GOT3 (cell line): Measurements from ENCODE around the gene NKIRAS1.

Source experiments
- DNase-seq: peaks from one replicate; lab custom pipeline; 2025; ENCODE audit warnings: mixed read lengths; lab: John Stamatoyannopoulos, UW

NKIRAS1 gene

GRCh38 chr3:23916886-23917678, at the start of gene NKIRAS1, which contains the start of gene RPL15:
TSS of gene NKIRAS1 (minus strand) at chr3:23916990. CDS start at chr3:23910904, 6,086 bp downstream.
TSS of gene RPL15 (plus strand) at chr3:23917132. CDS start at chr3:23917860, 728 bp downstream.
- peak; percentile 86 for DNase-seq

- no peak for DNase-seq
These were observed 49.5 kb upstream of the NKIRAS1 start for GRCh38 chr3:23966328-23966727.

- no peak for DNase-seq
These were observed 47.9 kb upstream of the NKIRAS1 start for GRCh38 chr3:23964537-23965235.

- DNase-seq, result no peak
These were observed 45.1 kb upstream of the NKIRAS1 start for GRCh38 chr3:23961913-23962312.

GRCh38 chr3:23961066-23961465, 44.3 kb upstream of the NKIRAS1 start:
- no peak for DNase-seq

GRCh38 chr3:23960649-23961048, 43.9 kb upstream of the NKIRAS1 start:
- no peak for DNase-seq

- no peak for DNase-seq
These were observed 42.5 kb upstream of the NKIRAS1 start for GRCh38 chr3:23959135-23959900.

GRCh38 chr3:23956701-23957100, 39.9 kb upstream of the NKIRAS1 start:
- DNase-seq, result no peak

GRCh38 chr3:23954144-23954543, 37.4 kb upstream of the NKIRAS1 start:
- DNase-seq, result no peak

- DNase-seq, result no peak
These were observed 36.7 kb upstream of the NKIRAS1 start for GRCh38 chr3:23953523-23953922.

GRCh38 chr3:23952646-23953045, 35.9 kb upstream of the NKIRAS1 start:
- DNase-seq, result no peak

GRCh38 chr3:23950293-23950692, 33.5 kb upstream of the NKIRAS1 start:
- no peak for DNase-seq

- DNase-seq, result no peak
These were observed 33.0 kb upstream of the NKIRAS1 start for GRCh38 chr3:23949784-23950183.

- DNase-seq, result no peak
These were observed 32.0 kb upstream of the NKIRAS1 start for GRCh38 chr3:23948761-23949160.

GRCh38 chr3:23945913-23946687, 29.3 kb upstream of the NKIRAS1 start:
- peak; percentile 96 for DNase-seq

GRCh38 chr3:23945663-23945912, 28.8 kb upstream of the NKIRAS1 start:
- DNase-seq, result no peak

- DNase-seq, result peak; percentile 18
These were observed 28.3 kb upstream of the NKIRAS1 start, which contains the start of gene NR1D2 for GRCh38 chr3:23944861-23945662. TSS of gene NR1D2 (plus strand) at chr3:23945286. CDS start at chr3:23945579, 293 bp downstream.

- no peak for DNase-seq
These were observed 27.4 kb upstream of the NKIRAS1 start for GRCh38 chr3:23944007-23944783.

- no peak for DNase-seq
These were observed 25.8 kb upstream of the NKIRAS1 start for GRCh38 chr3:23942546-23942945.

- DNase-seq, result no peak
These were observed 24.6 kb upstream of the NKIRAS1 start for GRCh38 chr3:23941440-23941839.
